GM12801 (cell line): ENCODE results near the gene ARID1B.

Experiments
- CTCF ChIP-seq: IDR thresholded peaks from one replicate; pipeline ENCODE4 v1.5.1; 2011; ENCODE audit warnings: control low read depth; ENCODE audit not compliant: insufficient read length; ENCODE audit errors: extremely low read depth

Gene ARID1B

DNA sequence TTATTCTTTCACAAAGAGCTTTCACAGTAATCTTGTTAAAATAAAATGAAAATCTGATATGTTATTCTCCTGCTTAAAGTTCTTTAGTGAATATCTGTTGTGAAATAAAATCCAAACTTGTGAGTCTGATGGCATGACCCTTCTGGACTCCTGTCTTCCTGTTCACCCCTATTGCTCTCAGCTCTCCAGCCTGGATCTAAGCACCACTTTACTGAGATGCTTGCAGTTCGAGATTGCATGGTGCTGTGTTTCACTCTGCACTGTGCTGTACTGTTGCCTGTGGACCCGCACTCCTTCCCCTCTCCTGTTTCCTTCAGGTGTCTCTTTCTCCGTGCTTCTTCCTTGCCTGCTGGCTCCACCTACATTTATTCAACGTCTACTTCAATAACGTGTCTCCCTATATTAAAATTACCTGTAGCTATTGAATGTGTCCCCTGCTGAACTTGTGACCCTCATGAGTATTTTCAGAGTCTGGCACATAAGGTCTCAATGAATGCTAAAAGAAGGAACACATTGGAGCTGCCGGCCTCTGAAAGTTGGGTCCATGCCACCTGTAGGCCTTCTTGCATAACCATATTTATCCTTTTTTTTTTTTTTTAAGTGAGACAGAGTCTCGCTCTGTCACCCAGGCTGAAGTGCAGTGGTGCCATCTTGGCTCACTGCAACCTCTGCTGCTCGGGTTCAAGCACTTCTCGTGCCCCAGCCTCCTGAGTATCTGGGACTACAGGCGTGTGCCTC, 100.1 kb downstream of the ARID1B start:
- no peak for TF ChIP-seq CTCF

GRCh38 chr6:156878681-156879080, 101.5 kb downstream of the ARID1B start:
- TF ChIP-seq CTCF: no peak

DNA sequence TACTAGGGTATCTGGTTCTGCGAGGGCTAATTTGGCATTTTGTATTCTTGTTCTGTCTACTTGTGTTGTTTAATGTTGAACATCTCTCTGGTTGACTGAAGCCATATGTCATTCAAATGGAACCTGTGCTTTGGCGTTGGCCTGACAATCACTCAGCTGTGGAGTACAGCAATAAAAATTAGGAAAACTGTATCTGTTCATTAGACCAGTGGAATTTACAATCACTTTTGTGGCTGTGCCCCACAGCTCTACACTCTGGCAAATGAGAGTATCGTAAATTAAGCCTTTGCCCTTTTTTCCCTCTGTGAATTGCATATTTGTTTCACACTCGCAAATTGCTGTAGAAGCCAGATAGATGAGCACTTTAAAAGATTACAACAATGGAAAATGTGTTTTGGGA, 102.0 kb downstream of the ARID1B start:
- TF ChIP-seq CTCF: no peak

DNA sequence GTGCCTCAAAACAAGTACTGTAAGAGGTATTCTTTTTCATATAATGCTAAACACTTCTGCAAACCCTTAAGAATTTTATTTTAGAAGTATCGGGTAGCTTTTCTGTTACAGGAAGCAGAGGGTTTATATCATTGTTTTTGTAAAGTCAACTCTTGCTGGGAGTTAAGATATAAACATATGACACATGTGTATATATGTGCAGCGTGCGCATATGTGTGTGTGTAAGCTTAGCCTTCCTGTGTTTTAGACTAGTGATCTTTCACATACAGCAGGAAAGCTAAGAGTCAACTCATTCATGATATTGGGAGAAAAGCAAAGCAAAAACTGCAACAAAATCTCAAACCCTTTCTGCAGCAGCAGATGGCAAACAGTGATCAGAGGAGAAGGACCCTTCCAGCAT, 102.4 kb downstream of the ARID1B start:
- TF ChIP-seq CTCF: no peak

DNA sequence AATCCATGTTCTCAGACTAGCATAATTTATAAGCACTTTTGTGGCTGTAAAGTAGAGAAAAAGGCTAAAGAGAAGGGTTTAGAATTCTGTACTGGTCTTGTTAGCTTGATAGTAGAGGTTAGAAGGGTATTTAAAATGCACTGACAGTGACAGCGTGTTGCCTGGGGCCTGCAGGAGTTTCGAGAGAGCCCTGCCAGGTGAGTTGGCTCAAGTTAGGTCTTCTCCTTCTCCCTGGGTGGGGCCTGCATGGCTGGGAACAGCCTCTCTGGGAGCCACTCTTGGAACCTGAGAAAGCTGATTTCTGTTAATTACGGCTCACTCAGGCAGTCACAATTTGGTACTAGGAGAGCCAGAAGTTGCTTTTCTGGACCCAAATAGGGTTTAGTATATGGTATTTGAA, 103.7 kb downstream of the ARID1B start:
- TF ChIP-seq CTCF: no peak

GRCh38 chr6:156881687-156882629, 104.8 kb downstream of the ARID1B start:
- no peak for TF ChIP-seq CTCF

- no peak for TF ChIP-seq CTCF
These were observed 106.5 kb downstream of the ARID1B start for GRCh38 chr6:156883497-156884252.
